Measurements from ENCODE around the gene ZNF689.
"Not testable (repeated sequence)": the region's sequence is repeated elsewhere in the genome, so short reads cannot be mapped to it uniquely, and the experiment has no call there.

Gene ZNF689

DNA sequence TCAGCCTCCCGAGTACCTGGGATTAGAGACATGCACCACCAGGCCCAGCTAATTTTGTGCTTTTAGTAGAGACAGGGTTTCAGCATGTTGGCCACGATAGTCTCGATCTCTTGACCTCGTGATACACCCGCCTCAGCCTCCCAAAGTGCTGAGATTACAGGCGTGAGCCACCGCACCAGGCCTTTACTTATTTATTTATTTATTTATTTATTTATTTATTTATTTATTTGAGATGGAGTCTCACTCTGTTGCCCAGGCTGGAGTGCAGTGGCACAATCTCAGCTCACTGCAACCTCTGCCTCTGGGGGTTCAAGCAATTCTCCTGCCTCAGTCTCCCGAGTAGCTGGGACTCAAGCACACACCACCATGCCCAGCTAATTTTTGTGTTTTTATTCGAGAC, 19.3 kb downstream of the ZNF689 start:
- DNase-seq: not testable (repeated sequence)

DNA sequence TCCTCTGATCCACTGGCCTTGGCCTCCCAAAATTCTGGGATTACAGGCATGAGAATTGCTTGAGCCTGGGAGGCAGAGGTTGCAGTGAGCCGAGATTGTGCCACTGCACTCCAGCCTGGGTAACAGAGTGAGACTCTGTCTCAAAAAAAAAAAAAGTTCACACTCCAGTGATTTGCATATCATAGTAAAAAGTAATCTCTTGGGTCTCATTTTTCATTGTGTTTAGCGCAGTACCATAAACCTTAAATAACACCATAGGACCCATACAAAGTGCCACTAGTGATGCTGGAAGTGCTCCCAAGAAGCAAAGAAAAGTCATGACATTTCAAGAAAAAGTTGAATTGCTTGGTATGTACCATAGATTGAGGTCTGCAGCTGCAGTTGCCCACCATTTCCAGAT, 20.6 kb downstream of the ZNF689 start:
- not testable (repeated sequence) for DNase-seq

DNA sequence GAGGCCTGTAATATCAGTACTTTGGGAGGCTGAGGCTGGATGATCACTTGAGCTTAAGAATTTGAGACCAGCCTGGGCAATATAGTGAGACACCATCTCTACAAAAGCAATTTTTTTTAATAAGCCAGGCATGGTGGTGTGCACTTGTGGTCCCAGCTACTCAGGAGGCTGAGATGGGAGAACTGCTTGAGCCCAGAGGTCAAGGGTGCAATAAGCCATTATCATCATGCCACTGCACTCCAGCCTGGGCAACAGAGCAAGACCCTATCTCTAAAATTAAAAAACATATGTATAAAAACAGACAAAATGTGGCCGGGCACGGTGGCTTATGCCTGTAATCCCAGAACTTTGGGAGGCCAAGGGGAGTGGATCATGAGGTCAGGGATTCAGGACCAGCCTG, 21.5 kb downstream of the ZNF689 start:
- DNase-seq: no peak

DNA sequence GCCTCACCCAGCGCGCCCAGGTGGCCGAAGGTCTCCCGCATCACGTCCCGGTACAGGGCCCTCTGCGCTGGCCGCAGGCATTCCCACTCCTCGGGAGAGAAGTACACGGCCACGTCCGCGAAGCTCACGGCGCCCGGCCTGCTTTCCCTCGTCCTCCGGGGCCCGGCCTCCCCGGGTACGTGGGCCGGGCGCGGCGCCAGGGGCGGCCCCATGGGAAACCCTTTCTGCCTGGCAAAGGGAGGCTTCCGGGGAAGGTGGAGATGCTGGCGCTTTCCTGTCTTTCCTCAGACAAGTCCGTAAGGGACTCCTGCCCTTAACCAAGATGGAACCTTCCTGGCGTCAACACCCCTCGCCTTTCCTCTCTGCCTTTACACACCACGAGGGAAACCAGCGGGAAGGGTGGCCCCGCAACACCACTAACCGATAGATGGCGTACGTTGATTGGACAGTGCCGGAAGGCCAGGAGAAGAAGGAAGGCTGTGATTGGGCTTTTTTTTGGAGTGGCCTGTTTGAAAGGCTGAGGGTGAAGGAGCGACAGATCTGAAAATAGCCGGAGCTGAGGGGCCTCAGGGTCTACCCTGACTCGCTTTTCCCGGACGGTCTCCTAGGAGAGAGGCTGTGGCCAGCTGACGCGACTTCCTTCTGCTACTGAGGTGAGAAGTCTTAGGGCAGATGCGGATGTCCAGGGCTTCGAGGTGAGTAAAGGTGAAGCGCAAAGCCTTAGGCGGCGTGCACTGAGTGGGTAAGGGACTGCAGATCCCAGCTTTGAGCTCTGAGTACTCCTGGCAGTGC, 24.6 kb downstream of the ZNF689 start, which contains the start of gene ZNF785:
Gene ZNF785 (minus strand): TSS at position 298 of the 792 bp plus-strand sequence. CDS start 86 bp downstream, at position 212.
- DNase-seq: peak; percentile 88 to 99

DNA sequence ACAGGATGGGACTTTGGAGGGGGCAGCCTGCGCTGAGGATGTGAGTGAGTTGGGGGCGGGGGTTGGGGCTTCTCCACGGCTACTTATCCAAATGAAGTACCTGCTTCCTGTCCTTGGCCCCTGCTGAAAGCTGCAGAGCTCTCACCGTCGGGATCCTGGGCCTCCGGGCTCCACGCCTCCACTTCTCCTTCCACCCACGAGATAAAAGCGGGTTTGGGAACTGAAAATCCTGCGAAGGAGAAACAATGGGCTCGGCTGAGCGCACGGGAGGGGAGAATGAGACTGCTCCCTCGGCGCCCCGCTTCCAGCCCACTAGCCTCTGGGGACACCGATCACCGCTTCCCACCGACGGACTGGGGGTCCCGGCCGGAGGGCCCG, 25.2 kb downstream of the ZNF689 start:
- DNase-seq: no peak

DNA sequence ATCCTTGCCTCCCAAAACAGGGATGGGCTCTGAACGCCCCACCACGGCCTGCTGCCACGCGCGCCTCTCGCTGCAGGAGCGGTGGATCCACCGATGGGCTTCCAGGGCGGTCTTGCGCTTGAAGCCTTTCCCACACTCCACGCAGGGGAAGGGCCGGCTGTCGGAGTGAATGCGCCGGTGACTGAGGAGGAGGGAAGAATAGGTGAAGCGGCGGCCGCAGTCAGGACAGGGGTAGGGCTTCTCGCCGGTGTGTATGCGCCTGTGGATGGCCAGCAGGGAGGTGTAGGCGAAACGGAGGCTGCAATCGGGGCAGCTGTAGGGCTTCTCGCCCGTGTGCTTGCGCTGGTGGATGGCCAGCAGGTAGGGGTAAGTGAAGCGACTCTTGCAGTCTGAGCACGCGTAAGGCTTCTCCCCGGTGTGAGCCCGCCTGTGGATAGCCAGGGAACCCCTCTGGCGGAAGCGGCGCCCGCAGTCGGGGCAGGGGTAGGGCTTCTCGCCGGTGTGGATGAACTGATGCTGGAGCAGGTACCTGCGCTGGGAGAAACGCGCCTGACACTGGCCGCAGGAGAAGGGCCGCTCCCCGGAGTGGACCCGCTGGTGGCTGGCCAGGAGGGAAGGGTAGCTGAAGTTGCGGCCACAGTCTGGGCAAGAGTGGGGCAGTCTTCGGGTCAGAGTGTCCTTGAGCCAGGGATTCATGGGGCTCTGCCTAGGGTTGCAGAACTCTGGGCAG, 27.4 kb downstream of the ZNF689 start:
- no peak for DNase-seq

DNA sequence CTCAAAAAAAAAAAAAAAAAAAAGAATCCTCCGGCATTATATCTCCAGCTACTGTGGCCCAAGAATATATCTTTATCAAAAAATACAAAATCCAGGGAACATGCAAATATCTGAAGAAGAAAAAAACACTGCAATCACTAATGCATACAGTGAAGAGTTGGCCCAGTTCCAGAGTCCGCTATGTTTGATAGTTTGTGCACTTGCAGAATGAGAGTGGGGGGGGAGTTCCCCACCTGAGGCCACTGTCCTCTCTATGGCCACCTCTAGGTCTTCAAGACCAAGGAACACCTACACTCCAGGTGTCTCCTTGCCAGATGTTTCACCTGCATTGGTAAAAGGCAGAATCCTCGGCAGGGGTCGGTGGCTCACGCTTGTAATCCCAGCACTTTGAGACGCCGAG, 28.7 kb downstream of the ZNF689 start:
- no peak for DNase-seq

DNA sequence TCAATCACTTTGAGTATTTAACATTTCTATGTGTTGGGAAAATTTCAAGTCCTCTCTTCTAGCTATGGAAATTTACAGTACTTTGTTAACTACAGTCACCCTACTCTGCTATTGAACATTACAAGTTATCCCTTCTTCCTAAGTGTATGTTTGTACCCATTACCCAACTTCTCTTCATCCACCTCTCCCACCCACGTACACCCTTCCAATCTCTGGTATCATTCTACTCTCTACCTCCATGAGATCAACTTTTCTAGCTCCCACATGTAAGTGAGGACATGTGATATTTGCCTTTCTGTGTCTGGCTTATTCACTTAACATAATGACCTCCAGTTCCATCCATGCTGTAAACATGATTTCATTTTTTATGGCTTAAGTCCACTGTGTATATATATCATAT, 35.5 kb downstream of the ZNF689 start:
- DNase-seq: no peak

DNA sequence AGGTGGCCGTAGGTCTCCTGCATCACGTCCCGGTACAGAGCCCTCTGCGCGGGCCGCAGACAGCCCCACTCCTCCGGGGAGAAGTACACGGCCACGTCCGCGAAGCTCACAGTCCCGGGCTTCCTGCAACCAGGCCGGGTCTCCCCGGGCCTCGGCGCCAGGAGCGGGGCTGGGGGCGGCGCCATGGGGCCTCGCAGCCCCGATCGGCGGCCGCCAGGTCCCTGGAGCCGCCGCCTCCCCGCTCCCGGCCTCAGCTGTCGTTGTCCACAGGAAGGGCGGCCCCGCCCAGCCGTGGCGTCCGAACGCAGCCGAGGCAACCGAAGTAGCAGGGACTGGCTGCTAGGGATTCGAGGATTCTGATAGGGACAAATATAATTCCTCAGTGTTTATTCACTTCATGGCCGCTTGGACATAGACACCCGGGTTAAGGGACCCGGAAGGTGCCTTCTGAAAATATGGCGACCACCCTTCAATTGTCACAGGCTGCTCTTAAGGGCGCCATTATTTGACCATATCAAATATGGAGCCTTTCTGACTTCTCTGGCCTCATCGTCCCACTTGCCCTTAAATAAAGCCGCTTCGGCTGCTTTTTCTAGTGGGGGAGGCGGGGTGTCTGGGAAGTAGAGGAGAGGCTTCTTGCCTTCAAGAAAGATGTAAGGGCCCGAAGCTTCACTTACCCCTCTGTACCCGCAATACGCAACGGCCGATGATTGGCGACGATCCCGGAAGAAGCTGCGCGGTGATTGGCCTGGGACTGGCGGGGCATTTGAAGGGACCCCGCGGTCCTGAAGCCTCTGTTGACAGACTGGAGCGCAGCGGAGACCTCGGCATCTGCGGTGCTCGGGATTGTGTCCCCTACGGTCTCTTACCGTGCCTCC, 38.5 kb downstream of the ZNF689 start, which contains the start of gene ZNF688:
Gene ZNF688 (minus strand): TSS at position 270 of the 878 bp plus-strand sequence. CDS start 85 bp downstream, at position 185.
- peak; percentile 82 to 87 for DNase-seq

DNA sequence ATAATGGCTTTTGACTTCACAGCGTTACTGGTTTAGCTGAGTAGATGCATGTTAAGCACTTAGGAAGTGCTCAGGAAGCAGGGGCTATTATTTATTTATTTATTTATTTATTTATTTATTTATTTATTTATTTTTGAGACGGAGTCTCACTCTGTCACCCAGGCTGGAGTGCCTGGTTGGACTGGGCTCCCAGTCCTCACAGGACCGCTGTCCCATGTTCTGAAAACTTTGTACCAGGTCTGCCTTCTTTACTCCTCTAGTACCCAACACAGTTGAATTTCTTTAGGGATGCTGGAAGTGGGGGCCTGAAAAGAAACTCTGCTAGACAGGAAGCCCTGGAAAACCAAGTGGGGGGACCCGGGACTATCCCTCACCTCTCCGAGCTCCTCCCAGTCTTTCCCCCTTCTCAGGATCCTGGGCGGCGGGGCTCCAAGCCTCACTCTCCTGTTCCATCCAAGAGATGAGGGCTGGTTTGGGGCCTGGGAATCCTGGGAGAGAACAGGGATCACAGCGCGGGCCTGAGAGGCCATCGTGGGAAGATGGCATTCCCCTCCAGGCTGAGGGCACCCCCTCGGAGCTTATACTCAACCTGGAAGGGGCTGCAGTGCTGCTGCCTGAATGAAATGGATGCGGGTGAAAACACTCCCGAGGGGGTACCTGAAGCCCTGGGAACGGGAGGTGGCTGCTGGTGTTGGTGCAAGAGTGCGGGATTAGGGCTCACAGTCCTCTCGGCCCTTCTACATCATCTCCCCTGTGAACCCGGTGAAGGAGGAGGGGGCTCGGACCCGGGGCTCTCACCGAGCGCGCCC, 39.3 kb downstream of the ZNF689 start:
- peak in 1 of 2 experiments; percentile 2 for DNase-seq

DNA sequence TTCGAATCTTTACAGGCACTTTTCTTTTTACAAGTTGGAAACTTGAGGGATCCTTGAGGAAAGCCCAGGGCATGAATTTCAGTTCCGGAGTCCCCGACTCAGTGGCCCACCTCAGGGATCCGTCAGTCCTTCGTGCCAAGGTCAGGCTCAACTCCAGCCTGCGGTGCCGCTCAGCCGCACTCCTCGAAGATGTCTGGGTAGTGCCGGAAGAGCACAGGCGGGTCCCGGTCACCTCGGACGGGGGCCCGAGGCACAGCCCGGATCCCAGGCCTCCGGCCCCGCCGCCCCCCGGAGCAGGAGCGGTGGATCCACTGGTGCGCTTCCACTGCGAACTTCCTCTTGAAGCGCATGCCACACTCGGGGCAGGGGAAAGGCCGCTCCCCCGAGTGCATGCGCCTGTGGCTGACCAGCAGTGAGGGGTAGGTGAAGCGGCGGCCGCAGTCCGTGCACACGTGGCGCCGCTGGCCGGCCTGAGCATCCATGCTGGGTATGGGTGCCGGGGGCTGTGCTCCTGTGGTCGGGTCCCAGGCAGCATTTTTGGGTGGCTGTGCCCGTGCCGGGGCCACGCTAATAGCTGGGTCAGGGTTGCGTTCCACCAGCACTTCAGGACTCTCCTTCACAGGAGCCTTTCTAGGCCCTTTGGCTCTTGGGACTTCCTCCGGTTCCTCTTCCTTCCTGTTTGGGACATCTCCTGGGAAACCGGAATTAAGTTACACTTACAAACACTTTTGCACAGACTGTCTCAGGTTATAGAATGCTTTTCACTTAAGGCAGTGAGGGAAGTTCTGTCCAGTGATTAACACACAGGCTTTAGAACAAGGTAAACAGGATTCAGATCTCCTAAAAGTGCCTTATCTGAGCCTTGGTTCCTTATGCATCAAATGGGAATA, 40.2 kb downstream of the ZNF689 start:
- DNase-seq: no peak

DNA sequence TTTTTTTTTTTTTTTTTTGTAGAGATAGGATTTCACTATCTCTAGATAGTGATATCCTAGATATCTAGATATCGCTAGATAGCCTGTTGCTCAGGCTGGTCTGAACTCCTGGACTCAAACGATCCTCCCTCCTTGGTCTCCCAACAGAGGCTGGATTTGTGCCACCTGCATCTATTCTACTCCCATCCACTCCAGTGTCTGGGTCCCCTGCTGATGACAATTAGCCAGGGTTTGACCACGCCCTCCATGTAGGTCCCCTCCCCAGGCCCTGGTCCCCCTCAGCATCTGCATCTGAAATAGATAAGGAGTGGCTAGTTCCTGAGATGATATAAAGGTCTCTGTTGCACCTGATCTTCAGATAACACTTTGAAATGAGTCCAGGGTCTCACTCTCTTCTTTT, 40.9 kb downstream of the ZNF689 start:
- no peak for DNase-seq

DNA sequence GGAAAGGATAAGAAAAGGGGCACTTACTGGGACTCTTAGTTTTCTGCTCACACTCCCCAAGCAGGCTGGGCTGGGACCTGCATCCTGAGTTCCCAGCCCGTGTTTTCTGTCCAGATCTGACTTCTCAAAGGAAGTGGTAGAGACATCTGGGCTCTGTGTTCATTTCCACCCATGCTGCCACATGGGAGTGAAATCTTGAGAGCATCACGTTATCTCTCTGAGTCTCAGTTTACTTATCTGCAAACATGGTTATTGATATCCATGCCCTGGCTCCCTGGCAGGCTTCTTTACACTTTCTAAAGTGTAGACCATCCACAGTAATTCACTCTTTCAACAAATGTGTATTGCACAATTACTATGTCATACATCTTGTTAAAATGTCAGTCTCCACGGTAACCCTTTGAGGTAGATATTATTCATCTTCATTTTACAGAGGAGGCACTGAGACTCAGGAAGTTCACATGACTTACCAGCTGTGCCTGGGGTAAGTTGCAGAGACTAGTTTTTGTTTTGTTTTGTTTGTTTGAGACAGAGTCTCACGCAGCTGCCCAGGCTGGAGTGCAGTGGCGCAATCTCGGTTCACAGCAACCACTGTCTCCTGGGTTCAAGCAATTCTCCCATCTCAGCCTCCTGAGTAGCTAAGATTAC, 42.1 kb downstream of the ZNF689 start:
- no peak for DNase-seq

DNA sequence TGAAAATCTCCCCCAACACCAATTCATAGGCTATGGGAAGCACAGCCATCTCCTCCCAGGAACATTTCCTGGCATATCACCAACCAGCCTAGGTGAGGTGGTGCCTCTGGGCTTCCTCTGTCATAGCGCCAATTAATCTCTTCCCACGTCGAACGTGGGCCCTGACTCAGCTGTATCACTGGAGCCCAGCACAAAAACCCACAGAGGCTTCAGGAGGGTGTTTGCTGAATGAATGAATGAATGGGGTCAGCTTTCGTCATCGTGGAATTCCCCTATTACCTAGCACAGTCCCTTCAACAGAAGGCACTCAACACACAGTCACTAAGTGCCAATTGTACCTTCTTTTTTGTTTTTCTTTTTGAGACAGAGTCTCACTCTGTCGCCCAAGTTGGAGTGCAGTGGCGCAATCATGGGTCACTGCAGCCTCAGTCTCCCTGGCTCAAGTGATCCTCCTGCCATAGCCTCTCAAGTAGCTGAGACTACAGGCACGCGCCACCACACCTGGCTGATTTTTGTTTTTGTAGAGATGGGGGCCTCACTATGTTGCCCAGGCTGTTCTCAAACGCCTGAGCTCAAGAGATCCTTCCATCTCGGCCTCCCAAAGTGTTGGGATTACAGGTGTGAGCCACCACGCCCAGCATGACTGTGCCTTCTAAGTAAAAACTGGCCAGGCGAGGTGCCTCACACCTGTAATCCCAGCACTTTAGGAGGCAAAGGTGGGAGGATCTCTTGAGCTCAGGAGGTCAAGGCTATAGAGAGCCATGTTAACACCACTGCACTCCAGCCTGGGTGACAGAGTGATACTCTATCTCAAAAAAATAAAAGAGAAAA, 42.8 kb downstream of the ZNF689 start:
- DNase-seq: no peak

DNA sequence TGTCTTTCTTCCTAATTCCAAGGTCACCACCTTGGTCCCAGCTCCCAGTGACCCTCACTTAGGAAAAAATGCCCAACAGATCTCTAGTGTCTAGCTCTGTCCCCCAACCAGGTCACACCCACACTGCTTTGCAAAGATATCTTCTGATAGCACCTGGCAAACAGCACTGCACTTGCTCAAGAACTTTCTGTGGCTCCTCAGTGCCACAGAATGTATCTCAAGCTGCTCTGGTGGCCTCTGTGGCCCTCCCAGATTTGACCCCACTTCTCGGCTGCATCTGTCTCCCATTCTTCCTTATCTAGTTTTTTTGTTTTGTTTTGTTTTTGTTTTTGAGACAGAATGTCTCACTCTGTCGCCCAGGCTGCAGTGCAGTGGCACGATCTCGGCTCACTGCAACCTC, 43.7 kb downstream of the ZNF689 start:
- no peak for DNase-seq

DNA sequence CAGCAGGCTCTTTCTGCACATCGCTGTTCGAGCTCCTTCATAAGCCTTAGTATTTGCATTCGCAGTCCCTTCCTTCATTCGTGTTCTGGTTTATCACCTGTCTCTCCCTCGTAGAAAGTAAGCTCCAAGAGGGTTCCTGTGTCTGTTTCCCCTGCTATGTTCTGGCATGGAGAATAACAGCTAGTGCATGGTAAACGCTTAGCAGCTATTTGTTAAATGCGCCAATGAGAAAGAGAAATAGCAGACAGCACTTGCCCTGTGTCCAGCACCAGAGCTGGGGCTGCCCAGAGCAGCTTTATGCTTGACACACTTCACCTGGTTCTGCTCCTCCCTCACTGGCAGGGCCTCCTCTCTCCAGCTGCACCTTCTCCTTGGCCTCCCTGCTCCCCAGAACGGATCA, 44.2 kb downstream of the ZNF689 start:
- no peak for DNase-seq

DNA sequence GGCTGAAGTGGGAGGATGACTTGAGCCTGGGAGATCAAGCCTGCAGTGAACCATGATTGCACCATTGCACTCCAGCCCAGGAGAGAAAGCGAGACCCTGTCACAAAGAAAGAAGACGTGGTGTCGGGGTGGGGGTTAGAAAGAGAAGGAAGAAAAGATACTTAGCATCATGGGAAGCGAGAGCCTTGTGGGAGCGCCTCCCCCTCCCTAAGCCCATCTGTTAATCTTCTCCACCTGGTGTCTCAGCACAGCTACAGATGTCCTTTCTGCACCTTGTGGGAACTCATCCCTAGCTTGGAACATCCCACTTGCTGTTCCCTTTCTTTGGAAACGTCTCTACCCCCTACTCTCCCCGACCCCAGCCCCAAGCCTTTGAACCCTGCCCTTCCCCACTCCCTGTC, 44.7 kb downstream of the ZNF689 start:
- DNase-seq: no peak

DNA sequence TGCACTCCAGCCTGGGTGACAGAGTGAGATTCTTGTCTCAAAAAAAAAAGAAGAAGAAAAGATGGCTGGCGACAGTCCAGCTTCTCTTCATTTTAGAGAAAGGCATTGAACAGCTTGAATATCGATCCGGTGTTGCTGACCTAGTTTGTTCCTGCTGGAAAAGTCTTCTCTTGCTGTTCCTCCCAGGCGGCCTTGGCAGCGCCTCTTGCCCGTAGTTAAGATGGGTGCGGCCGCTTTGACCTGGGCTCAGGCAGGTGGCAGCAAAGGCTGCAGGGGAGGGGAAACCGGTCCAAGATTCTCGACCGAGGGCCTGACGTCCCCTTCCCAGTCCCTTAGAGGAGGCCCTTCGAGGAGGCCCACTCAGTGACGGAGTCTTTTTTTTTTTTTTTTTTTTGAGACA, 48.2 kb downstream of the ZNF689 start:
- DNase-seq: no peak

DNA sequence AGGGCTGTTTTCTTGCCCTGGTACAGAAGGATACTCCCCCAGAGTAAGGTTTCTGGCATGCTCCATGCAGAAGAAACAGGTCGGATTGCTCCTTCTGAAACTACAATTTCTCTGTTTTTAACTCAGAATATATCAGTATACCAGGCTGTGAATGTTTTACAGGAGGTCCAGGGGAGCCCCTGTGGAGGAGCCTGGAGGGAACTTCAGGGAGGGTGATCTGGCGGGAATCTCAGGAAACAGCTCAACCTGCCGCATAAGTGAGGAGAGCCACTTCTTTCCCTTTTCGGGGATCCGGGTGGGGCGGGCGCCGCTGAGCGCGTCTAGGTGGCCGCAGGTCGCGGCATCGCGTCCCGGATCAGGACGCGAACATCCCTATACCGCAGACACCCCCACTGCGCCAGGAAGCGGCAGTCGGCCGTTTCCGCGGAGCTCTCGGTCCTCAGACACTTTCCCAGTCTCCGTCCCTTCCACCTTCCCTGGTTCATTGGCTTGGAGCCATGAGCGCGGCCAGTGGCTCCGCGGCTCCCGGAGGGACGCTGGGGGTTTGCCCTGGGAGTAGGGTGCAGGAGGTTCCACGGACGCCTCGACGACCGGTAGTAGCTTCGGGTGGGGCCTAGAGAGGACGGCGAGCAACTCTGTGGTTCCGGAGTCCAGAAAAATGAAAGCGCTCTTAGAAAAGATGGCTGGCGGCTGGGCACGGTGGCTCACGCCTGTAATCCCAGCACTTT, 48.9 kb downstream of the ZNF689 start:
- no peak for DNase-seq

Data from cerebellar nuclear complex (tissue), 1 donor.